ENCODE results near the gene PPP1R37.

DNA sequence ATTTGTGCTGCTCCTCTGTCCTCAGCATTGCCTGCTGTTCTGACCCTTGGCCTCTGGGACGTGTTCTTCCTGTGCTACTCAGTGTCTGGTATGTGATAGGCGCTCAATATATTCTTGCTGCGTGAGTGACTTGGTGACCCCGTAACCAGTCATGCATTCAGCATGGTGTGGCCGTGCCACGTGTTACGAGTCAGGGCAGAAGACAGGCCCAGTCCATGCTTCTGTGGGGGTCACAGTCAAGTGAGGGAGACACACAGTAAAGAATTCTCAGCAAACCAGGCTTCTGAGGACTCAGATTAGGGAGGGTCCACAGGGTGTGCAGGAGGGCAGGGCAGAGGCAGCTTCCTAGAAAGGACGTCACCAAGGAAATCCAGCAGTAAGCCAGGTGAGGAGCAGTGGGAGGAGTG, 7.9 kb downstream of the PPP1R37 start:
- no peak for TF ChIP-seq EZH2 (IDR thresholded peaks at IDR 0.05; ENCODE audit: low read length, missing control alignments)
- TF ChIP-seq, protein P1, sequence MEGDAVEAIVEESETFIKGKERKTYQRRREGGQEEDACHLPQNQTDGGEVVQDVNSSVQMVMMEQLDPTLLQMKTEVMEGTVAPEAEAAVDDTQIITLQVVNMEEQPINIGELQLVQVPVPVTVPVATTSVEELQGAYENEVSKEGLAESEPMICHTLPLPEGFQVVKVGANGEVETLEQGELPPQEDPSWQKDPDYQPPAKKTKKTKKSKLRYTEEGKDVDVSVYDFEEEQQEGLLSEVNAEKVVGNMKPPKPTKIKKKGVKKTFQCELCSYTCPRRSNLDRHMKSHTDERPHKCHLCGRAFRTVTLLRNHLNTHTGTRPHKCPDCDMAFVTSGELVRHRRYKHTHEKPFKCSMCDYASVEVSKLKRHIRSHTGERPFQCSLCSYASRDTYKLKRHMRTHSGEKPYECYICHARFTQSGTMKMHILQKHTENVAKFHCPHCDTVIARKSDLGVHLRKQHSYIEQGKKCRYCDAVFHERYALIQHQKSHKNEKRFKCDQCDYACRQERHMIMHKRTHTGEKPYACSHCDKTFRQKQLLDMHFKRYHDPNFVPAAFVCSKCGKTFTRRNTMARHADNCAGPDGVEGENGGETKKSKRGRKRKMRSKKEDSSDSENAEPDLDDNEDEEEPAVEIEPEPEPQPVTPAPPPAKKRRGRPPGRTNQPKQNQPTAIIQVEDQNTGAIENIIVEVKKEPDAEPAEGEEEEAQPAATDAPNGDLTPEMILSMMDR (conservative IDR thresholded peaks at IDR 0.05 in 1 of 2, IDR thresholded peaks at IDR 0.05 in 1 of 2; ENCODE audit: low read depth in 1 of 2, low read length in 2 of 2): no peak

Data from fibroblast of lung (primary cell).